Smooth muscle cell (in vitro differentiated cells): Measurements from ENCODE around the gene METTL21C. TPM values are rescaled to one million over a fixed set of nuclear protein-coding genes. Genes with fewer than 3 reads are reported as not detected.

Experiments
- DNase-seq: peaks from one replicate; lab custom pipeline; 2025; ENCODE audit not compliant: unreplicated experiment; lab: John Stamatoyannopoulos, UW
- H2AFZ ChIP-seq: fragments of 200-600 bp; sonication (generic); 2 replicates; pipeline ENCODE4 v1.6.0; 2016; ENCODE audit warnings: antibody characterized with exemption, low read depth, mild to moderate bottlenecking
- H3F3A ChIP-seq: fragments of 200-600 bp; sonication (generic); 2 replicates; pipeline ENCODE4 v1.6.0; 2017; ENCODE audit warnings: antibody characterized with exemption, low read depth
- H3K27ac ChIP-seq: fragments of 200-600 bp; sonication (generic); 2 replicates; pipeline ENCODE4 v1.5.1; 2016; ENCODE audit warnings: low read depth, mild to moderate bottlenecking
- H3K27me3 ChIP-seq: fragments of 200-600 bp; sonication (generic); 2 replicates; pipeline ENCODE4 v1.6.1; 2016; ENCODE audit warnings: low read depth, mild to moderate bottlenecking
- H3K36me3 ChIP-seq: fragments of 200-600 bp; sonication (generic); 2 replicates; pipeline ENCODE4 v1.5.1; 2016; ENCODE audit warnings: low read depth
- H3K4me1 ChIP-seq: fragments of 200-600 bp; sonication (generic); 2 replicates; pipeline ENCODE4 v1.5.1; 2016; ENCODE audit warnings: low read depth
- H3K4me2 ChIP-seq: fragments of 200-600 bp; sonication (generic); 2 replicates; pipeline ENCODE4 v1.6.0; 2016; ENCODE audit warnings: mild to moderate bottlenecking
- H3K4me3 ChIP-seq: fragments of 200-600 bp; sonication (generic); 2 replicates; pipeline ENCODE4 v1.5.1; 2016; ENCODE audit warnings: mild to moderate bottlenecking
- H3K79me2 ChIP-seq: fragments of 200-600 bp; sonication (generic); 2 replicates; pipeline ENCODE4 v1.6.0; 2016; ENCODE audit warnings: low read depth, mild to moderate bottlenecking
- H3K9ac ChIP-seq: fragments of 200-600 bp; sonication (generic); 2 replicates; pipeline ENCODE4 v1.6.0; 2016; ENCODE audit warnings: low read depth
- H3K9me3 ChIP-seq: fragments of 200-600 bp; sonication (generic); replicated peaks from 2 replicates; pipeline ENCODE4 v1.5.1; 2016; ENCODE audit warnings: low read depth
- H4K20me1 ChIP-seq: fragments of 200-600 bp; sonication (generic); 2 replicates; pipeline ENCODE4 v1.6.0; 2016; ENCODE audit warnings: low read depth
- CTCF ChIP-seq: fragments of 200-600 bp; sonication (generic); IDR thresholded peaks from 2 replicates; pipeline ENCODE4 v1.5.1; 2017; ENCODE audit warnings: borderline replicate concordance, mild to moderate bottlenecking, antibody characterized with exemption; ENCODE audit not compliant: insufficient read depth, poor library complexity, severe bottlenecking
- WGBS: methylation state at CpG from one replicate; pipeline ENCODE4 v1.1.7; 2016; ENCODE audit warnings: low lambda C conversion rate; 5-methylcytosine and 5-hydroxymethylcytosine counted together
- polyA plus RNA-seq: library from polyadenylated mRNA; unstranded; fragments of >200 nt; fragmentation: Nextera tagmentation; extraction: Ambion mirVana; gene quantifications from 2 replicates; pipeline ENCODE4 v1.2.1, GENCODE V29; 2016
- total RNA-seq: library from RNA; depleted of rRNA; stranded (reverse); fragments of >200 nt; gene quantifications from 2 replicates; pipeline ENCODE4 v1.2.3, GENCODE V29; 2014

Gene METTL21C
- total and polyA plus RNA-seq, 2 experiments from 2014 or later: not detected

- no peak for DNase-seq
These were observed 13.8 kb downstream of the METTL21C start for GRCh38 chr13:102680842-102681740.

GRCh38 chr13:102680133-102680717 is 14.6 kb downstream of the METTL21C start:
- Histone ChIP-seq H3K9me3 (no peaks in the 10 kb centered on the region), H3K79me2 (no peaks in the 10 kb centered on the region), H3K36me3 (peaks cover 8% of the 10 kb centered on the region), H2AFZ (no peak overlapping the region), H3K4me3 (no peak overlapping the region), H3K27ac (no peak overlapping the region), H3K4me2 (no peak overlapping the region), H3K4me1 (no peaks in the 10 kb centered on the region), H3K27me3 (no peaks in the 10 kb centered on the region), H4K20me1 (no peaks in the 10 kb centered on the region), H3K9ac (no peak overlapping the region), H3F3A (peaks cover 3% of the 10 kb centered on the region)
- TF ChIP-seq CTCF: no peak
- 85% methylated on average over 4 of the region's 4 CpGs for WGBS
- no peak for DNase-seq

More at GRCh38 chr13:102680842-102681740, 13.8 kb downstream of the METTL21C start:
- H3K4me3 ChIP-seq: no peak overlapping the region
- H3K36me3 ChIP-seq: peaks cover 8% of the 10 kb centered on the region
- H3K27me3 ChIP-seq: no peaks in the 10 kb centered on the region
- H3K9ac ChIP-seq: no peak overlapping the region
- no peak overlapping the region for H3K27ac ChIP-seq
- no peaks in the 10 kb centered on the region for H3K9me3 ChIP-seq
- no peaks in the 10 kb centered on the region for H3K79me2 ChIP-seq
- TF ChIP-seq CTCF: no peak
- H3F3A ChIP-seq: peaks cover 3% of the 10 kb centered on the region
- 85% methylated on average over 5 of the region's 5 CpGs for WGBS
- H3K4me1 ChIP-seq: no peaks in the 10 kb centered on the region
- no peaks in the 10 kb centered on the region for H4K20me1 ChIP-seq
- H3K4me2 ChIP-seq: no peak overlapping the region
- no peak overlapping the region for H2AFZ ChIP-seq

- H3K27ac ChIP-seq: no peak overlapping the region
- H3K36me3 ChIP-seq: peaks cover 8% of the 10 kb centered on the region
- 73% methylated on average over 3 of the region's 3 CpGs for WGBS
- no peak overlapping the region for H3K4me3 ChIP-seq
- H3K9ac ChIP-seq: no peak overlapping the region
- DNase-seq: no peak
- H3K4me2 ChIP-seq: no peak overlapping the region
- H3K4me1 ChIP-seq: no peaks in the 10 kb centered on the region
- TF ChIP-seq CTCF: no peak
- H3F3A ChIP-seq: peaks cover 3% of the 10 kb centered on the region
- H3K9me3 ChIP-seq: no peaks in the 10 kb centered on the region
- H2AFZ ChIP-seq: no peak overlapping the region
- no peaks in the 10 kb centered on the region for H4K20me1 ChIP-seq
- H3K27me3 ChIP-seq: no peaks in the 10 kb centered on the region
- no peaks in the 10 kb centered on the region for H3K79me2 ChIP-seq
These were observed 15.3 kb downstream of the METTL21C start for GRCh38 chr13:102679449-102680132.
